ENCODE measurements around the gene EDN2. TPM values are rescaled to one million over a fixed set of nuclear protein-coding genes. Genes with fewer than 3 reads are reported as not detected.

EDN2 gene
- polyA plus RNA-seq, 3 donors = 1.9 to 3.1 (median 2.8) TPM

GRCh38 chr1:41486371-41487125 is 2.1 kb upstream of the EDN2 start:
- no peak for DNase-seq

GRCh38 chr1:41486053-41486370 is 1.5 kb upstream of the EDN2 start:
- no peak for DNase-seq

GRCh38 chr1:41485605-41486004 is 1.1 kb upstream of the EDN2 start:
- DNase-seq = no peak

- DNase-seq = no peak
Measured at GRCh38 chr1:41483960-41484401, 502 bp downstream of the EDN2 start.

GRCh38 chr1:41483001-41483850 is 1.3 kb downstream of the EDN2 start:
- DNase-seq = no peak

- no peak for DNase-seq
Measured at GRCh38 chr1:41482001-41482765, 2.3 kb downstream of the EDN2 start.

GRCh38 chr1:41481109-41481775 is 3.2 kb downstream of the EDN2 start:
- DNase-seq = no peak

GRCh38 chr1:41480204-41481108 is 4.0 kb downstream of the EDN2 start:
- DNase-seq = no peak

GRCh38 chr1:41479808-41480160 is 4.7 kb downstream of the EDN2 start:
- no peak for DNase-seq

GRCh38 chr1:41479000-41479807 is 5.3 kb downstream of the EDN2 start:
- DNase-seq = no peak

- no peak for DNase-seq
Measured at GRCh38 chr1:41478118-41478748, 6.2 kb downstream of the EDN2 start.

GRCh38 chr1:41476807-41477361 is 7.6 kb downstream of the EDN2 start:
- DNase-seq = no peak

- no peak for DNase-seq
Measured at GRCh38 chr1:41475859-41476567, 8.5 kb downstream of the EDN2 start.

GRCh38 chr1:41475346-41475745 is 9.1 kb downstream of the EDN2 start:
- DNase-seq = no peak

GRCh38 chr1:41474490-41475271 is 9.8 kb downstream of the EDN2 start:
- DNase-seq = no peak

GRCh38 chr1:41473738-41474362 is 10.6 kb downstream of the EDN2 start:
- DNase-seq = no peak

GRCh38 chr1:41471658-41472057 is 12.8 kb downstream of the EDN2 start:
- no peak for DNase-seq

All from renal pelvis (tissue), 4 donors.